Stimulated activated CD8-positive, alpha-beta memory T cell treated with anti-CD3 and anti-CD28 coated beads, Interleukin-12 subunit alpha, Interleukin-12 subunit beta, amount 100 ng/mL, for 1 hour (primary cell): ENCODE data around the gene TBC1D10B.
"Not testable (repeated sequence)": the region's sequence is repeated elsewhere in the genome, so short reads cannot be mapped to it uniquely, and the experiment has no call there.

Experiments used
- DNase-seq: peaks from one replicate; pipeline ENCODE4 v3.0.0-alpha.2; 2020; ENCODE audit warnings: low read depth

Gene TBC1D10B

GRCh38 chr16:30354423-30355143 lies 15.7 kb downstream of the TBC1D10B start:
- DNase-seq = no peak

GRCh38 chr16:30353438-30354129 lies 16.7 kb downstream of the TBC1D10B start:
- DNase-seq = no peak

- no peak for DNase-seq
These were observed 17.5 kb downstream of the TBC1D10B start for GRCh38 chr16:30352488-30353401.

- no peak for DNase-seq
These were observed 18.5 kb downstream of the TBC1D10B start for GRCh38 chr16:30351586-30352419.

GRCh38 chr16:30351001-30351441 lies 19.3 kb downstream of the TBC1D10B start:
- no peak for DNase-seq

GRCh38 chr16:30350134-30350871 lies 20.0 kb downstream of the TBC1D10B start:
- DNase-seq = no peak

GRCh38 chr16:30349675-30350074 lies 20.6 kb downstream of the TBC1D10B start:
- no peak for DNase-seq

GRCh38 chr16:30348929-30349328 lies 21.4 kb downstream of the TBC1D10B start:
- DNase-seq = no peak

- DNase-seq = no peak
These were observed 22.2 kb downstream of the TBC1D10B start for GRCh38 chr16:30348113-30348512.

GRCh38 chr16:30346286-30346685 lies 24.0 kb downstream of the TBC1D10B start:
- no peak for DNase-seq

- not testable (repeated sequence) for DNase-seq
These were observed 26.8 kb downstream of the TBC1D10B start for GRCh38 chr16:30343491-30343820.

- DNase-seq = no peak
These were observed 27.4 kb downstream of the TBC1D10B start for GRCh38 chr16:30342751-30343490.

GRCh38 chr16:30341971-30342370 lies 28.3 kb downstream of the TBC1D10B start:
- DNase-seq = not testable (repeated sequence)

- no peak for DNase-seq
These were observed 29.7 kb downstream of the TBC1D10B start for GRCh38 chr16:30340621-30341020.

GRCh38 chr16:30338715-30339114 lies 31.6 kb downstream of the TBC1D10B start:
- not testable (repeated sequence) for DNase-seq

GRCh38 chr16:30337964-30338357 lies 32.3 kb downstream of the TBC1D10B start:
- DNase-seq = not testable (repeated sequence)

- DNase-seq = no peak
These were observed 34.5 kb downstream of the TBC1D10B start for GRCh38 chr16:30335598-30336474.

GRCh38 chr16:30335028-30335597 lies 35.2 kb downstream of the TBC1D10B start:
- DNase-seq = peak; percentile 61

GRCh38 chr16:30334473-30334989 lies 35.8 kb downstream of the TBC1D10B start:
- peak; percentile 64 for DNase-seq
